SK-N-SH treated with all-trans-retinoic acid at 6 μM for 48 hours (cell line): Measurements from ENCODE around the gene LOXL3.

Source experiments
- ARNTL ChIP-seq: fragments of 450-650 bp; formaldehyde crosslinking; IDR thresholded peaks from 2 replicates; pipeline ENCODE4 v1.5.0; 2020; ENCODE audit warnings: low read depth, mild to moderate bottlenecking, moderate library complexity, borderline replicate concordance
- CSDC2 ChIP-seq: fragments of 250-450 bp; sonication (Bioruptor Pico); IDR thresholded peaks from 2 replicates; pipeline ENCODE4 v1.5.0; 2020; ENCODE audit warnings: mild to moderate bottlenecking, moderate library complexity
- ESRRG ChIP-seq: fragments of 250-450 bp; sonication (Bioruptor Pico); IDR thresholded peaks from 2 replicates; pipeline ENCODE4 v1.6.1; 2021; ENCODE audit warnings: mild to moderate bottlenecking
- RARB ChIP-seq: fragments of 250-450 bp; sonication (Bioruptor Pico); IDR thresholded peaks from 2 replicates; pipeline ENCODE4 v1.8.0; 2021; ENCODE audit warnings: mild to moderate bottlenecking, moderate library complexity
- ZC3H10 ChIP-seq: fragments of 250-450 bp; sonication (Bioruptor Pico); IDR thresholded peaks from 2 replicates; pipeline ENCODE4 v1.5.1; 2021; ENCODE audit warnings: mild to moderate bottlenecking, moderate library complexity
- ZFP3 ChIP-seq: fragments of 250-450 bp; sonication (Bioruptor Pico); IDR thresholded peaks from 2 replicates; pipeline ENCODE4 v1.5.0; 2020; ENCODE audit warnings: mild to moderate bottlenecking, moderate library complexity
- ZFP30 ChIP-seq: fragments of 450-650 bp; formaldehyde crosslinking; IDR thresholded peaks from 2 replicates; pipeline ENCODE4 v1.5.0; 2022; ENCODE audit warnings: mild to moderate bottlenecking, moderate library complexity
- ZNF8 ChIP-seq: fragments of 450-650 bp; formaldehyde crosslinking; IDR thresholded peaks from 2 replicates; pipeline ENCODE4 v1.5.0; 2020; ENCODE audit warnings: mild to moderate bottlenecking, moderate library complexity
- TF ChIP-seq, protein P1 (sequence below): fragments of 250-450 bp; sonication (Bioruptor Pico); IDR thresholded peaks from 2 replicates; pipeline ENCODE4 v1.5.1; 2021; ENCODE audit warnings: mild to moderate bottlenecking, moderate library complexity
- TF ChIP-seq, protein P2 (sequence below): fragments of 250-450 bp; sonication (Bioruptor Pico); IDR thresholded peaks from 2 replicates; pipeline ENCODE4 v1.8.0; 2020; ENCODE audit warnings: mild to moderate bottlenecking, moderate library complexity, borderline replicate concordance

DNA sequence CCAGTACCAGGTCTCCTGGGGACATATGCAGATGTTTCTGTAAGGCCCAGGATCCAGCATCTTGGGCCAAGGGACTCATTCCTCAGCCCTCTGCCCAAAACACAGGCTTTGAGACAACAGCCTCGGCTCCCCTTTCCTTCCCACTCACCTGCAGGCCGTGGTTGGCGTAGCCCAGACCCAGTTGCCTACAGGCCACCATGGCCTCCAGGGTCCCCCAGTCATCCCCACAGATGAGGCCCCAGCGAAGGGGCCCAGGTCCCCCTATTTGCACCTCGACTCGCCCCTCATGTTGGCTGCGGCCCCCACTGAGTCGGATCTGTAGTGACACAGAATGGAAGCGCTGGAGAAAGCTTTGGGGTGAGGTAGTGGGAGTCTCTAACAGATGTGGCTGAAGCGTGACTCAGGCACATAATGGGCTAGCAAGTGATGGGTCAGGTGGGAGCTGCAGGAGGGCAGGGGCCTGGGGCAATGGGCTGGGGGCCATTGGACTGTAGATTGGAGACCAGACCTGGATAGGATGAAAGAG, 18.2 kb downstream of the LOXL3 start:
- TF ChIP-seq, protein P1, sequence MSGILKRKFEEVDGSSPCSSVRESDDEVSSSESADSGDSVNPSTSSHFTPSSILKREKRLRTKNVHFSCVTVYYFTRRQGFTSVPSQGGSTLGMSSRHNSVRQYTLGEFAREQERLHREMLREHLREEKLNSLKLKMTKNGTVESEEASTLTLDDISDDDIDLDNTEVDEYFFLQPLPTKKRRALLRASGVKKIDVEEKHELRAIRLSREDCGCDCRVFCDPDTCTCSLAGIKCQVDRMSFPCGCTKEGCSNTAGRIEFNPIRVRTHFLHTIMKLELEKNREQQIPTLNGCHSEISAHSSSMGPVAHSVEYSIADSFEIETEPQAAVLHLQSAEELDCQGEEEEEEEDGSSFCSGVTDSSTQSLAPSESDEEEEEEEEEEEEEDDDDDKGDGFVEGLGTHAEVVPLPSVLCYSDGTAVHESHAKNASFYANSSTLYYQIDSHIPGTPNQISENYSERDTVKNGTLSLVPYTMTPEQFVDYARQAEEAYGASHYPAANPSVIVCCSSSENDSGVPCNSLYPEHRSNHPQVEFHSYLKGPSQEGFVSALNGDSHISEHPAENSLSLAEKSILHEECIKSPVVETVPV (CRISPR knock-in tag): no peak
- TF ChIP-seq ESRRG (CRISPR knock-in tag) (no peak), RARB (CRISPR knock-in tag) (no peak), ZFP30 (CRISPR knock-in tag) (no peak), ZNF8 (CRISPR knock-in tag) (no peak), ARNTL (CRISPR knock-in tag) (no peak), ZFP3 (no peak), CSDC2 (no peak), ZC3H10 (no peak)
- TF ChIP-seq, protein P2, sequence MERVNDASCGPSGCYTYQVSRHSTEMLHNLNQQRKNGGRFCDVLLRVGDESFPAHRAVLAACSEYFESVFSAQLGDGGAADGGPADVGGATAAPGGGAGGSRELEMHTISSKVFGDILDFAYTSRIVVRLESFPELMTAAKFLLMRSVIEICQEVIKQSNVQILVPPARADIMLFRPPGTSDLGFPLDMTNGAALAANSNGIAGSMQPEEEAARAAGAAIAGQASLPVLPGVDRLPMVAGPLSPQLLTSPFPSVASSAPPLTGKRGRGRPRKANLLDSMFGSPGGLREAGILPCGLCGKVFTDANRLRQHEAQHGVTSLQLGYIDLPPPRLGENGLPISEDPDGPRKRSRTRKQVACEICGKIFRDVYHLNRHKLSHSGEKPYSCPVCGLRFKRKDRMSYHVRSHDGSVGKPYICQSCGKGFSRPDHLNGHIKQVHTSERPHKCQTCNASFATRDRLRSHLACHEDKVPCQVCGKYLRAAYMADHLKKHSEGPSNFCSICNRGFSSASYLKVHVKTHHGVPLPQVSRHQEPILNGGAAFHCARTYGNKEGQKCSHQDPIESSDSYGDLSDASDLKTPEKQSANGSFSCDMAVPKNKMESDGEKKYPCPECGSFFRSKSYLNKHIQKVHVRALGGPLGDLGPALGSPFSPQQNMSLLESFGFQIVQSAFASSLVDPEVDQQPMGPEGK: no peak
